Endothelial cell of umbilical vein (primary cell): ENCODE measurements around the gene MRTO4.

Experiments used
- EZH2 ChIP-seq: IDR thresholded peaks from 2 replicates; pipeline ENCODE4 v1.6.1; 2012; ENCODE audit warnings: borderline replicate concordance, low read depth, mild to moderate bottlenecking, moderate library complexity, low read length, inconsistent platforms; ENCODE audit not compliant: severe bottlenecking
- FOS ChIP-seq: IDR thresholded peaks from 2 replicates; pipeline ENCODE4 v1.6.1; 2011; ENCODE audit warnings: mild to moderate bottlenecking, low read length, moderate library complexity, borderline replicate concordance; ENCODE audit not compliant: insufficient read depth
- GATA2 ChIP-seq: IDR thresholded peaks from 2 replicates; pipeline ENCODE4 v1.7.0; 2011; ENCODE audit warnings: low read depth, mild to moderate bottlenecking, moderate library complexity, mixed read lengths, low read length; ENCODE audit not compliant: insufficient read length, insufficient read depth
- JUN ChIP-seq: IDR thresholded peaks from 2 replicates; pipeline ENCODE4 v1.6.1; 2011; ENCODE audit warnings: borderline replicate concordance, low read depth; ENCODE audit not compliant: insufficient read length, insufficient read depth
- MYC ChIP-seq: IDR thresholded peaks from one replicate; pipeline ENCODE4 v1.6.1; 2011; ENCODE audit warnings: mild to moderate bottlenecking, low read depth, low read length
- POLR2A ChIP-seq: IDR thresholded peaks from 2 replicates; pipeline ENCODE4 v1.6.1; 2012; ENCODE audit warnings: low read depth, mild to moderate bottlenecking, control low read depth, low read length
- POLR2AphosphoS5 ChIP-seq: IDR thresholded peaks from 2 replicates; pipeline ENCODE4 v1.6.1; 2012; ENCODE audit warnings: low read depth, mild to moderate bottlenecking, control low read depth, low read length, moderate library complexity; ENCODE audit not compliant: insufficient read depth
- TF ChIP-seq, protein P1 (sequence below), 2 donors: IDR thresholded peaks; 1 replicate in 1 of 2; 2 replicates in 1 of 2; pipeline ENCODE4 v1.5.1; 2011; ENCODE audit warnings: low read length in 2 of 2, mild to moderate bottlenecking in 2 of 2, moderate library complexity in 2 of 2, control low read depth in 1 of 2, inconsistent platforms in 1 of 2, low read depth in 1 of 2; ENCODE audit not compliant: insufficient read depth in 1 of 2; ENCODE audit errors: extremely low read depth in 1 of 2
- TF ChIP-seq, protein P2 (sequence below): IDR thresholded peaks from 2 replicates; pipeline ENCODE4 v1.6.1; 2011; ENCODE audit not compliant: insufficient read depth, insufficient read length

DNA sequence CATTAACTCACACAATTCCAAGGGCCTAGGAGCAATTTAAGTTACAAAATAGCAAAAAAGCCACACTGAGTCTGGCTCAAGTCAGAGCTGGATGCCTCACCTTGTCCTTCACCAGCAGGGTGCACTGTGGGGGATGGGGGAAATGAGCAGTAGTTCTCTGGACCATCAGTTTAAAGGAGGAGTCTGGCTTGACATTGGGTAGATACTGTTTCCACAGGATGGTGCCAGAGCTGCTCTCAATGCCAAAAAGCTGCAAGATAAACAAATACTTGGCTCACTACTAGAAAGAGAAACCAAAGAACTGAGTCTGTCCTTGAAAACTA lies 19.1 kb upstream of the MRTO4 start:
- TF ChIP-seq POLR2AphosphoS5 = no peak
- no peak for TF ChIP-seq MYC
- TF ChIP-seq, protein P1, sequence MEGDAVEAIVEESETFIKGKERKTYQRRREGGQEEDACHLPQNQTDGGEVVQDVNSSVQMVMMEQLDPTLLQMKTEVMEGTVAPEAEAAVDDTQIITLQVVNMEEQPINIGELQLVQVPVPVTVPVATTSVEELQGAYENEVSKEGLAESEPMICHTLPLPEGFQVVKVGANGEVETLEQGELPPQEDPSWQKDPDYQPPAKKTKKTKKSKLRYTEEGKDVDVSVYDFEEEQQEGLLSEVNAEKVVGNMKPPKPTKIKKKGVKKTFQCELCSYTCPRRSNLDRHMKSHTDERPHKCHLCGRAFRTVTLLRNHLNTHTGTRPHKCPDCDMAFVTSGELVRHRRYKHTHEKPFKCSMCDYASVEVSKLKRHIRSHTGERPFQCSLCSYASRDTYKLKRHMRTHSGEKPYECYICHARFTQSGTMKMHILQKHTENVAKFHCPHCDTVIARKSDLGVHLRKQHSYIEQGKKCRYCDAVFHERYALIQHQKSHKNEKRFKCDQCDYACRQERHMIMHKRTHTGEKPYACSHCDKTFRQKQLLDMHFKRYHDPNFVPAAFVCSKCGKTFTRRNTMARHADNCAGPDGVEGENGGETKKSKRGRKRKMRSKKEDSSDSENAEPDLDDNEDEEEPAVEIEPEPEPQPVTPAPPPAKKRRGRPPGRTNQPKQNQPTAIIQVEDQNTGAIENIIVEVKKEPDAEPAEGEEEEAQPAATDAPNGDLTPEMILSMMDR (IDR thresholded peaks at IDR 0.05; ENCODE audit: extremely low read depth in 1 of 2, insufficient read depth in 1 of 2, low read depth in 1 of 2, low read length in 2 of 2) = no peak
- no peak for TF ChIP-seq POLR2A
- no peak for TF ChIP-seq EZH2
- no peak for TF ChIP-seq FOS
- TF ChIP-seq JUN = no peak
- TF ChIP-seq, protein P2, sequence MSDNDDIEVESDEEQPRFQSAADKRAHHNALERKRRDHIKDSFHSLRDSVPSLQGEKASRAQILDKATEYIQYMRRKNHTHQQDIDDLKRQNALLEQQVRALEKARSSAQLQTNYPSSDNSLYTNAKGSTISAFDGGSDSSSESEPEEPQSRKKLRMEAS = no peak
- no peak for TF ChIP-seq GATA2
